A549 treated with RU486 at 1 μM for 4 hours (cell line): ENCODE results near the gene HUS1. TPM values are rescaled to one million over a fixed set of nuclear protein-coding genes. Genes with fewer than 3 reads are reported as not detected.

Experiments
- total RNA-seq: library from RNA; stranded (reverse); fragments of 200-300 nt; extraction: Qiagen RNA extraction; gene quantifications from 5 replicates; pipeline ENCODE4 v1.2.3, GENCODE V29; 2022; ENCODE audit warnings: low read depth

Gene HUS1
- total RNA-seq: 17.7 to 23.1 TPM (median 18.7 TPM) in 5 replicates

DNA sequence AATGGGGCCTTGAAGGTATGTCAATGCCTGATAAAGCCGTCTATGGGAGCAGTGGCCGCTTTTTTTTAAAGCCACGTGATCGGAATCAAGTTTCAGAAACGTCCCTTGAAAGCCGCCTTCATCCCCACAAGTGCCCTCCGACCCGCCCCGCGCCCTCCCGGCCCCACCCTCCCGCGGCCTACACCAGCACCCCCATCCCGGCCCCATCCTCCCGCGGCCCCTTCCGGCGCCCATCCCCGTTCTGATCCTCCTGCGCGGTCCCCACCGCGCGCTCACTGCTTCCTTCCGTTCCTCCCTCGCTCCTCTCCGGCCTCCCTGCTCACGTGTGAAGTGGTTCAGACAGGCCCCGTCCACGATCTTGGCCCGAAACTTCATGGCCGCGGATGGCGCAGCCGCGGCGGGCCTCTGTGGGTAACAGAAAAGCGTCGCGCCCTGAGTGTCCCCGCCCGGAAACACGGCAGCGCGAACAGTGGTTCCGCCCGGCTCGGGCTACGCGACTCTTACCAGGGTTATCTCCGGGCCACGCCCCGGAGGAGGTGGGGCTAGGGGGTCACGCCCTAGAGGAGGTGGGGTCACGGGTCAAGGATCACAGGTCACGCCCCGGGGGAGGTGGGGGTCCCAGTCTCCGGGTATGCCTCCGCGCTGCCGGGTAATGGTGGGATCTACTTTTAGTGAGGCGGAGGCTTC lies at the start of gene HUS1:
Gene HUS1 (minus strand): TSS at position 471 of the 687 bp plus-strand sequence. CDS start 96 bp downstream, at position 375.

DNA sequence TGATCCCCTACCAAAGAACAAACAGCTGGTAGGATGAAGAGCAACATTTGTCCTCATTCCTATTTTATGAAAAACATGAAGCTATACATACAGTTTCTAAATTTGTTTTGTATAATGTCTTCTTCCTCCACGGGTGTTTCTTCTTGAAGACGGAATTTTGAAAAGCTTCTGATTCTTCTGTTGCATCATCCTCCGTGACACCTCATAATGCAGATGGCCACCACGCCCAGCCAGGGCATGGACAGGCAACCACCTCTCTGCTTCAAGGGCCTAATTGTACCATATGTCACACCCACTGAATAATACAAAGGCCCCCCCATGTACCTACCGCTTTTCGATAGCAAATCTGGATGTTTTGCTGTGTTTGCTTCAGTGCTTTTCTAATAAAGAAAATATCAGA lies 49.5 kb upstream of the HUS1 start, which contains the start of gene SUN3:
Gene SUN3 (minus strand): TSS at position 170 of the 400 bp plus-strand sequence. CDS start 169 bp downstream, at position 1.

GRCh38 chr7:47948141-47948790 lies 31.1 kb downstream of the HUS1 start, which contains the start of gene PKD1L1:
PKD1L1 (minus strand) TSS chr7:47948466; CDS start chr7:47948440, 26 bp downstream.

Other genes starting within 250 kb of the HUS1 start
- 0.05 to 0.62 TPM (median 0.10 TPM) in 5 replicates for gene PKD1L1, start 31.1 kb downstream of the HUS1 start, total RNA-seq
- gene SUN3, start 49.5 kb upstream of the HUS1 start, total RNA-seq: 0.20 TPM in 1 of 5 replicates, not detected in the others
- gene C7orf57, start 55.9 kb upstream of the HUS1 start, total RNA-seq: 0.17 to 0.32 TPM (median 0.21 TPM) in 4 of 5 replicates, not detected in the other
- gene UPP1, start 109.7 kb upstream of the HUS1 start, total RNA-seq: 64.8 to 101 TPM (median 88.5 TPM) in 5 replicates
- gene ABCA13, start 191.8 kb upstream of the HUS1 start, total RNA-seq: 0.05 to 0.19 TPM (median 0.06 TPM) in 4 of 5 replicates, not detected in the other